ENCODE data around the gene OR4A15. TPM values are rescaled to one million over a fixed set of nuclear protein-coding genes. Genes with fewer than 3 reads are reported as not detected.

Gene OR4A15
- total RNA-seq, 1 experiment from 2014 or later, result not detected

DNA sequence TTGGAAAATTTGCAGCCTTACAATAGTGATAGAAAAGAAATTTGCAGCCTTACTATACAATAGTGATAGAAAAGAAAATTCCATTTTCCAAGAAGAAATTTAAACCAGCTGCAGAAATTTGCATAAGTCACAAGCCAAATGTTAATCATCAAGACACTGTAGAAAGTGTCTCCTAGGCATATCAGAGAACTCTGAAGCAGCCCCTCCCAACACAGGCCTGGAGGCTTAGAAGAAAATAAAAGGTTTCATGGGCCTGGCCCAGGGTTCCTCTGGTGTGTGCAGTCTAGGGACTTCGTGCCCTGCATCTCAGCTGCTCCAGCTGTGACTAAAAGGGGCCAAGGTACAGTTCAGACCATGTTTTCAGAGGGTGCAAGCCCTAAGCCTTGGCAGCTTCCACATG lies 18.7 kb upstream of the OR4A15 start:
- Histone ChIP-seq H4K8ac (replicated peaks; ENCODE audit: insufficient read length, low read depth, low read length) (no peak overlapping the region), H3T11ph (ENCODE audit: low read length) (no peak overlapping the region), H3K4ac (ENCODE audit: low read depth, low read length) (no peak overlapping the region), H2BK5ac (ENCODE audit: insufficient read length, low read length) (no peak overlapping the region), H2BK20ac (ENCODE audit: low read depth, low read length, poor library complexity, severe bottlenecking) (no peak overlapping the region), H3K79me1 (ENCODE audit: insufficient read depth, low read depth, low read length, poor library complexity, severe bottlenecking) (no peaks in the 10 kb centered on the region), H2AK5ac (ENCODE audit: insufficient read length, low read length) (no peak overlapping the region), H2AFZ (ENCODE audit: low read length) (no peak overlapping the region), H3K27ac (ENCODE audit: insufficient read length, low read depth, low read length) (no peak overlapping the region), H3K4me2 (ENCODE audit: insufficient read depth, insufficient read length, low read length) (no peak overlapping the region), H3K4me1 (ENCODE audit: insufficient read depth, low read length) (no peaks in the 10 kb centered on the region), H3K56ac (ENCODE audit: insufficient read length, low read depth, low read length) (no peak overlapping the region), H3K27me3 (ENCODE audit: insufficient read depth, low read length) (no peaks in the 10 kb centered on the region), H2BK15ac (ENCODE audit: low read depth, low read length) (no peak overlapping the region), H3K79me2 (ENCODE audit: insufficient read depth, low read length) (no peaks in the 10 kb centered on the region), H4K5ac (ENCODE audit: insufficient read length, low read depth, low read length) (no peak overlapping the region), H3K14ac (ENCODE audit: insufficient read depth, low read length) (no peak overlapping the region), H3K18ac (ENCODE audit: insufficient read length, low read depth, low read length) (no peak overlapping the region), H2BK120ac (ENCODE audit: low read depth, low read length, poor library complexity, severe bottlenecking) (no peak overlapping the region), H4K20me1 (ENCODE audit: control insufficient read depth, insufficient read depth, insufficient read length) (no peaks in the 10 kb centered on the region), H2BK12ac (ENCODE audit: insufficient read length, low read depth, low read length) (no peak overlapping the region), H4K91ac (ENCODE audit: insufficient read length, low read depth, low read length) (no peak overlapping the region), H3K23ac (ENCODE audit: insufficient read length, low read depth, low read length) (no peak overlapping the region), H3K23me2 (ENCODE audit: insufficient read length, low read depth, low read length, poor library complexity, severe bottlenecking) (no peaks in the 10 kb centered on the region), H3K9ac (ENCODE audit: extremely low read depth, insufficient read length, low read length) (no peak overlapping the region), H3K9me3 (ENCODE audit: control insufficient read depth, low read depth, low read length) (peaks cover 55% of the 10 kb centered on the region)
- TF ChIP-seq, protein P1, sequence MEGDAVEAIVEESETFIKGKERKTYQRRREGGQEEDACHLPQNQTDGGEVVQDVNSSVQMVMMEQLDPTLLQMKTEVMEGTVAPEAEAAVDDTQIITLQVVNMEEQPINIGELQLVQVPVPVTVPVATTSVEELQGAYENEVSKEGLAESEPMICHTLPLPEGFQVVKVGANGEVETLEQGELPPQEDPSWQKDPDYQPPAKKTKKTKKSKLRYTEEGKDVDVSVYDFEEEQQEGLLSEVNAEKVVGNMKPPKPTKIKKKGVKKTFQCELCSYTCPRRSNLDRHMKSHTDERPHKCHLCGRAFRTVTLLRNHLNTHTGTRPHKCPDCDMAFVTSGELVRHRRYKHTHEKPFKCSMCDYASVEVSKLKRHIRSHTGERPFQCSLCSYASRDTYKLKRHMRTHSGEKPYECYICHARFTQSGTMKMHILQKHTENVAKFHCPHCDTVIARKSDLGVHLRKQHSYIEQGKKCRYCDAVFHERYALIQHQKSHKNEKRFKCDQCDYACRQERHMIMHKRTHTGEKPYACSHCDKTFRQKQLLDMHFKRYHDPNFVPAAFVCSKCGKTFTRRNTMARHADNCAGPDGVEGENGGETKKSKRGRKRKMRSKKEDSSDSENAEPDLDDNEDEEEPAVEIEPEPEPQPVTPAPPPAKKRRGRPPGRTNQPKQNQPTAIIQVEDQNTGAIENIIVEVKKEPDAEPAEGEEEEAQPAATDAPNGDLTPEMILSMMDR (conservative IDR thresholded peaks at IDR 0.05), result no peak
- no CpG with 5 or more reads among the region's 1 CpG for WGBS (ENCODE audit: extremely low coverage, insufficient read length, low lambda C conversion rate)
- Mint-ChIP-seq H3K9me3 (peaks cover 73 to 85% of the 10 kb centered on the region in 2 experiments), H3K27me3 (ENCODE audit: low read depth) (no peaks in the 10 kb centered on the region), H3K4me1 (no peaks in the 10 kb centered on the region), H3K36me3 (ENCODE audit: insufficient read depth in 1 of 3, low read depth in 3 of 3) (peaks cover 5 to 29% (median 9%) of the 10 kb centered on the region in 3 experiments; a peak in 5 of 7 replicates), H3K4me3 (no peak overlapping the region), H3K27ac (no peak overlapping the region)
- no peak for DNase-seq

All from H9 (cell line).